Cardiac fibroblast (primary cell): ENCODE results near the gene COX4I2.
A peak's percentile ranks its signal among the peaks of the same experiment; 100 is the strongest.

ENCODE experiments used
- DNase-seq, 2 donors: peaks; one replicate each; pipeline versions ENCODE4 v3.0.0 to v3.0.0-alpha.2; 2010; ENCODE audit warnings: low read depth in 2 of 2
- H3K4me3 ChIP-seq, 2 donors: replicated peaks in 1 of 2; 1 replicate in 1 of 2; 2 replicates in 1 of 2; pipeline ENCODE4 v1.5.1; 2011; ENCODE audit warnings: low read depth in 2 of 2, low read length in 2 of 2, mild to moderate bottlenecking in 2 of 2, moderate library complexity in 1 of 2
- CTCF ChIP-seq: IDR thresholded peaks from one replicate; pipeline ENCODE4 v1.5.1; 2011; ENCODE audit warnings: low read depth, mild to moderate bottlenecking, low read length, inconsistent platforms

Gene COX4I2

GRCh38 chr20:31637660-31638059, at the start of gene COX4I2:
Gene COX4I2 (plus strand): TSS chr20:31637912. CDS start chr20:31639018, 1,106 bp downstream.
- no peak for TF ChIP-seq CTCF
- no peak for DNase-seq
- H3K4me3 ChIP-seq = no peak within 1 kb of the TSS

DNA sequence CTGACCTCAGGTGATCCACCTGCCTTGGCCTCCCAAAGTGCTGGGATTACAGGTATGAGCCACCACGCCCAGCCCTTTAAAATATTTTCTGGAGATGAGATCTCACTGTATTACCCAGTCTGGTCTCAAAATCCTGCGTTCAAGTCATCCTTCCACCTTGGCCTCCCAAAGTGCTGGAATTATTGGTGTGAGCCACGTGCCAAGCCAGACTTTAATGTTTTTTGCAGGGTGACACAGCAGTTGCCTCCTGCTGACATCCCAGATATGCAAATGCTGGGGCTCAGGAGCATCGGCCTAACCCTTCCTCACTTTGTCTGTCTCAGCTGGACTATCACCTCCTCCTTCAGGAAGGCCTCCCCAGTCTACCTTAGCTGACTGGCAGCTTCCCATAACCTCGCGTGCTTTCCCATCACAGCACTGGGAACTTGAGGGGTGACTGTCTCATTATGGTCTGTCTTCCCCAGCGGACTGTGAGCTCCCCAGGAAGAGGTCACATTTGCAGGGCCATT, 46.9 kb upstream of the COX4I2 start:
- TF ChIP-seq CTCF = no peak
- no peak overlapping the region for H3K4me3 ChIP-seq
- DNase-seq = no peak

DNA sequence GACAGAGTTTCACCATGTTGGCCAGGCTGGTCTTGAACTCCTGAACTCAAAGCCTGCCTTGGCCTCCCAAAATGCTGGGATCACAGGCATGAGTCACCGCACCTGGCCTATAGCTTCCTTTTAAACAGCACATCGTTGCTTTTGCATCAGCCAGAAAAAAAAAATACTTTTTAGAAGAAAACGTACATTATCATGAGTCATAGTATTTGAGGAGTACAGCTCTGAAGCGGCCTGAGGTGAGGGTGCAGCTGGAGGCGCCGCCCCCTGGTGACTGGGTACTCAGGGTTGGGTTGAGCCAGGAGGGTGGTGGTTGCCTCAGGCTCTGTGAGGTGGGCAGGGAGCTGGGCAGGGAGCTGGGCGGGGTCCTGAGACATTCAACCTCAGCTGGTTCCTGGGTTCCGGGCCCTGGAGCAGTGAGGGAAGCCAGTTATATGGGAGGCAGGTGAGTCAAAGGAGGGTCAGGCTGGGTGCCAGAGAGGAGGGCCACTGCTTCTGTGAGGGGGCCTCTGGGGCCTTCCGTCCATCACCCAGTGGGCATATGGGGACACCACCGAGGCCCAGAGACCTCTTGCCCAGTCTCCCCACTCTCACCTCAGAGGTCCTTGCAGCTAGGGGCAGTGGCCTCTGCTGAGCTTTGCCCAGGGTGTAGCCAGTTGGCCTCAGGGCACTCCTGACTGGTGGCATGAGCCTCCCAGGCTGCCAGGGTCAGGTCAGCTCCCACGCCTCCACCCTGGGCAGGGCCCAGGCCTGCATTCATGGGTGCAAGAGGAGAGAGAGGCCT, 44.3 kb upstream of the COX4I2 start:
- no peak overlapping the region for H3K4me3 ChIP-seq
- DNase-seq = peak; percentile 80 to 93
- TF ChIP-seq CTCF = peak; percentile 7

- DNase-seq = no peak
- no peak overlapping the region for H3K4me3 ChIP-seq
- no peak for TF ChIP-seq CTCF
Observed at GRCh38 chr20:31594002-31594557, 43.6 kb upstream of the COX4I2 start.

DNA sequence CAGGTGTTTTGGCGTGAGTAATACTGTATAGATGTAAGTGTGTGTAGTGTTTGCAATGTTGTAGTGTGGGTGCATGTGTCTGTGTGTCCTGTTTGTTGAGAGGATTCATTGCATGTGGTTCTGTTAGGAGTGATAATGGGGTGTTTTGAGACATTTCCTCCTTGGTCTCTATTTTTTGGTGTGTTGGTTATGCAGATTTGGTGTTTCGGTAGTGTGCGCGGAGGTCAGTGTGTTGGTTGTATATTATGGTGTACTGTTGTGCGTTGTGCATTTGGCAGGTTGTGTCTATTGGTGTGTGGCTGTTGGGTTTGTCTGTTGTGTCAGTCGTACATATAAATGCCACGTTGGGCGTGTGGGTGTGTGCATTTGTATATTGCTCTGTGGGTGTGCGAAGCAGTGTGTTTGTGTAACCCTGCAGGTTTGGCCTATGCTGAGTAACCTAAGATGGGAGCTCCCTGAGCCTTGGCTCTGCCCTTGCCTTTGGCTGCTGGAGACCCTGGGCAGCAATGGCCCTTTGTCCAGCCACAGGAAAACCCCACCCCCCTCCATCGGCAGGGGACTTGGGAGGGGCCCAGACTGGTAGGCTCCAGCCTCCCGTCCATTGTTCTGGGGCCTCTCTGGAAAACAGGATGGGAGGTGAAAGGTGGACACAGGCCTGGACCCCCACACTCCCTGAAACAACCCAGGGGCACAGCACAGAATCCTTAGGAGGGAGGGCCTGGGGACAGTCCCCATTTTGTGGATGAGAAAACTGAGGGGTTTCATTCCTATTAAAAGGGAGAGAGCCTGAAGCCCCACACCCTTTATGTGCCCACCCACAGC, 42.9 kb upstream of the COX4I2 start:
- TF ChIP-seq CTCF = no peak
- H3K4me3 ChIP-seq = no peak overlapping the region
- peak in 1 of 2 donors; percentile 40 for DNase-seq

- TF ChIP-seq CTCF = no peak
- DNase-seq = no peak
- no peak overlapping the region for H3K4me3 ChIP-seq
Observed at GRCh38 chr20:31595380-31595653, 42.4 kb upstream of the COX4I2 start.
